CD14-positive monocyte (primary cell): Measurements from ENCODE around the gene ECSIT. TPM values are rescaled to one million over a fixed set of nuclear protein-coding genes. Genes with fewer than 3 reads are reported as not detected.

Experiments used
- DNase-seq, 3 donors: peaks; one replicate each; pipeline ENCODE4 v3.0.0-alpha.2; 2011 to 2022
- H2AFZ ChIP-seq: 2 replicates; pipeline ENCODE4 v1.6.0; 2012; ENCODE audit warnings: mild to moderate bottlenecking, low read depth, low read length, inconsistent platforms; ENCODE audit not compliant: insufficient read depth, poor library complexity, severe bottlenecking
- H3K27ac ChIP-seq, 2 donors: 1 replicate in 1 of 2; 2 replicates in 1 of 2; pipeline ENCODE4 v1.5.1; 2012 to 2013; ENCODE audit warnings: low read length in 2 of 2, control low read depth in 1 of 2, inconsistent platforms in 1 of 2, low read depth in 1 of 2, mild to moderate bottlenecking in 1 of 2
- H3K27me3 ChIP-seq, 2 donors: one replicate each; pipeline versions ENCODE4 v1.6.0 to v1.6.1; 2011 to 2013; ENCODE audit warnings: low read length in 2 of 2; ENCODE audit not compliant: control insufficient read depth in 2 of 2, insufficient read depth in 2 of 2
- H3K36me3 ChIP-seq, 2 donors: replicated peaks in 1 of 2; 1 replicate in 1 of 2; 2 replicates in 1 of 2; pipeline versions ENCODE4 v1.5.1 to v1.6.1; 2012 to 2013; ENCODE audit warnings: low read length in 2 of 2, control low read depth in 1 of 2, inconsistent platforms in 1 of 2, mild to moderate bottlenecking in 1 of 2; ENCODE audit not compliant: insufficient read depth in 2 of 2, control insufficient read depth in 1 of 2
- H3K4me1 ChIP-seq, 2 donors: 1 replicate in 1 of 2; 2 replicates in 1 of 2; pipeline versions ENCODE4 v1.5.1 to v1.6.1; 2012 to 2013; ENCODE audit warnings: low read length in 2 of 2, control low read depth in 1 of 2, inconsistent platforms in 1 of 2, mild to moderate bottlenecking in 1 of 2, moderate library complexity in 1 of 2; ENCODE audit not compliant: insufficient read depth in 2 of 2, control insufficient read depth in 1 of 2
- H3K4me2 ChIP-seq: replicated peaks from 2 replicates; pipeline ENCODE3; 2012; ENCODE audit warnings: low read length, moderate library complexity, mild to moderate bottlenecking; ENCODE audit not compliant: poor library complexity, severe bottlenecking; ENCODE audit errors: extremely low read depth
- H3K4me3 ChIP-seq, 3 experiments: fragments of 200-600 bp in 1 of 3; sonication (generic) in 1 of 3; replicated peaks in 1 of 3; 1 replicate in 2 of 3; 2 replicates in 1 of 3; pipeline ENCODE4 v1.5.1; 2011 to 2013; ENCODE audit warnings: low read length in 3 of 3, mild to moderate bottlenecking in 3 of 3, control low read depth in 2 of 3, low read depth in 2 of 3, inconsistent platforms in 1 of 3, moderate library complexity in 1 of 3
- H3K79me2 ChIP-seq: 2 replicates; pipeline ENCODE4 v1.6.0; 2012; ENCODE audit warnings: mild to moderate bottlenecking, control low read depth, inconsistent platforms, low read length, moderate library complexity; ENCODE audit not compliant: insufficient read depth
- H3K9ac ChIP-seq: 2 replicates; pipeline ENCODE4 v1.6.0; 2017; ENCODE audit warnings: low read length, mild to moderate bottlenecking; ENCODE audit not compliant: insufficient read depth, poor library complexity, severe bottlenecking
- H3K9me3 ChIP-seq, 2 donors: replicated peaks in 1 of 2; 1 replicate in 1 of 2; 2 replicates in 1 of 2; pipeline versions ENCODE4 v1.5.1 to v1.6.1; 2012 to 2013; ENCODE audit warnings: low read length in 2 of 2, control low read depth in 1 of 2; ENCODE audit not compliant: control insufficient read depth in 1 of 2, insufficient read depth in 1 of 2
- H4K20me1 ChIP-seq: 2 replicates; pipeline ENCODE4 v1.6.0; 2012; ENCODE audit warnings: mild to moderate bottlenecking, low read length, control low read depth, moderate library complexity; ENCODE audit not compliant: insufficient read depth
- H3K27ac Mint-ChIP-seq, 7 donors: one replicate each; pipeline ENCODE4 v1.8.0; 2020; ENCODE audit warnings: mild to moderate bottlenecking in 7 of 7, mixed read lengths in 7 of 7, moderate library complexity in 6 of 7, inconsistent platforms in 2 of 7
- H3K27me3 Mint-ChIP-seq, 3 donors: one replicate each; pipeline ENCODE4 v1.8.0; 2021 to 2022; ENCODE audit warnings: low read depth in 3 of 3, mild to moderate bottlenecking in 3 of 3, mixed read lengths in 3 of 3, moderate library complexity in 3 of 3, inconsistent platforms in 1 of 3
- H3K36me3 Mint-ChIP-seq, 2 donors: one replicate each; pipeline ENCODE4 v1.8.0; 2020; ENCODE audit warnings: mixed read lengths in 2 of 2, inconsistent platforms in 1 of 2, mild to moderate bottlenecking in 1 of 2
- H3K4me1 Mint-ChIP-seq: one replicate; pipeline ENCODE4 v1.8.0; 2020; ENCODE audit warnings: mild to moderate bottlenecking, mixed read lengths
- H3K4me3 Mint-ChIP-seq, 2 donors: one replicate each; pipeline ENCODE4 v1.8.0; 2020; ENCODE audit warnings: mild to moderate bottlenecking in 2 of 2, mixed read lengths in 2 of 2, moderate library complexity in 1 of 2
- H3K9me3 Mint-ChIP-seq, 7 donors: one replicate each; pipeline ENCODE4 v1.8.0; 2020 to 2022; ENCODE audit warnings: mixed read lengths in 7 of 7, mild to moderate bottlenecking in 6 of 7, moderate library complexity in 6 of 7, inconsistent platforms in 2 of 7
- CTCF ChIP-seq: fragments of 200-600 bp; IDR thresholded peaks from one replicate; pipeline ENCODE4 v1.8.0; 2022; ENCODE audit warnings: antibody characterized with exemption, mild to moderate bottlenecking
- WGBS: methylation state at CpG from one replicate; pipeline ENCODE4 v1.1.5; 2013; ENCODE audit warnings: missing lambda C conversion rate; ENCODE audit not compliant: insufficient coverage; 5-methylcytosine and 5-hydroxymethylcytosine counted together
- intact Hi-C, 2 donors: fragments of 100-400 bp; cut with micrococcal nuclease; formaldehyde crosslinking; loops; one replicate each; pipeline versions ENCODE4 v1.15.0 to v1.15.1; 2023
- polyA plus RNA-seq, 3 donors: library from polyadenylated mRNA; depleted of rRNA in 1 of 3; unstranded in 2 of 3; stranded (reverse) in 1 of 3; fragments of 300-500 nt in 2 of 3; fragments of >200 nt in 1 of 3; fragmentation: Illumina TruSeq in 2 of 3; gene quantifications; 1 replicate in 2 of 3; 2 replicates in 1 of 3; pipeline ENCODE4 v1.2.3, GENCODE V29; 2012 to 2021

Gene ECSIT
- polyA plus RNA-seq, 3 donors, result 26.4 to 31.6 (median 28.3) TPM

DNA sequence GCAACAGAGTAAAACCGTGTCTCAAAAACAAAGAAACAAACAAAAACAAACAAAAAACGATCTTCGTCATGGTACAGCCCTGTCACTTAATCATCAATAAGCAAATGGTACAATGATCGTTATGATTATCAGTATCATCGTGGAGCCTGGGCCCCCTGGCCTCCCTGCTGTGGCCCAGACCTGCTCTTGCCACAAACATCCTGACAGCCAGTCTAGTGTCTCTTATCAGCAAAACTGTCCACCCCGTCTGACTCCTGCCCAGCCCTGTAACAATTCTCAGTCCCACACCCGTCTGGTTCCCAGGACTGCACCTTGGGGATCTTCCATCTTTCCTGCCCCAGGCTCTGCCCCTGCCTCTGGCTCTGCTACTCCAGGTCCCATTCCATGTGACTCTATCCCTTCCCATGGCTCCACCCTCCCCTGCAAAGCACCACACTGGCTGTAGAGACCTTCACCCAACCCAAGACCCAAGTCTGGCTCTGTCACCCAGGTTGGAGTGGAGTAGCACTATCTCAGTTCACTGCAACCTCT, 29.0 kb downstream of the ECSIT start:
- no peak overlapping the region for H3K4me3 Mint-ChIP-seq
- H3K27ac Mint-ChIP-seq, result peak overlapping the region in 2 of 7 donors; percentile 0 to 19
- Histone ChIP-seq H3K79me2 (no peaks in the 10 kb centered on the region), H3K36me3 (peaks cover 16 to 19% of the 10 kb centered on the region in 2 donors), H3K9ac (no peak overlapping the region), H3K27me3 (no peaks in the 10 kb centered on the region), H4K20me1 (no peaks in the 10 kb centered on the region), H3K4me2 (no peak overlapping the region), H3K4me1 (peaks cover 5 to 6% of the 10 kb centered on the region in 2 donors), H3K27ac (no peak overlapping the region), H3K9me3 (no peaks in the 10 kb centered on the region), H3K4me3 (no peak overlapping the region), H2AFZ (no peak overlapping the region)
- DNase-seq, result no peak
- intact Hi-C loops, result no loop called here
- H3K9me3 Mint-ChIP-seq, result no peaks in the 10 kb centered on the region
- WGBS, result 94% methylated on average over 6 of the region's 7 CpGs
- H3K27me3 Mint-ChIP-seq, result peaks cover 0 to 3% (median 0%) of the 10 kb centered on the region in 3 donors
- no peak for TF ChIP-seq CTCF
- H3K4me1 Mint-ChIP-seq, result peaks cover 6% of the 10 kb centered on the region
- peaks cover 23 to 35% of the 10 kb centered on the region in 2 donors for H3K36me3 Mint-ChIP-seq

- Mint-ChIP-seq H3K4me1 (no peaks in the 10 kb centered on the region), H3K27ac (peak overlapping the region in 1 of 7 donors; percentile 83), H3K9me3 (no peaks in the 10 kb centered on the region), H3K4me3 (no peak overlapping the region), H3K27me3 (peaks cover 0 to 3% (median 0%) of the 10 kb centered on the region in 3 donors), H3K36me3 (peaks cover 25 to 39% of the 10 kb centered on the region in 2 donors)
- 100% methylated on average over 1 of the region's 6 CpGs for WGBS
- no peaks in the 10 kb centered on the region for H3K79me2 ChIP-seq
- no peak overlapping the region for H3K4me3 ChIP-seq
- no peaks in the 10 kb centered on the region for H4K20me1 ChIP-seq
- no peaks in the 10 kb centered on the region for H3K9me3 ChIP-seq
- no peak overlapping the region for H3K9ac ChIP-seq
- H3K4me2 ChIP-seq, result no peak overlapping the region
- intact Hi-C loops, result no loop called here
- no peak for DNase-seq
- H3K36me3 ChIP-seq, result peaks cover 20 to 22% of the 10 kb centered on the region in 2 donors
- no peak overlapping the region for H3K27ac ChIP-seq
- H3K4me1 ChIP-seq, result no peaks in the 10 kb centered on the region
- no peak overlapping the region for H2AFZ ChIP-seq
- H3K27me3 ChIP-seq, result no peaks in the 10 kb centered on the region
- TF ChIP-seq CTCF, result no peak
Observed at GRCh38 chr19:11499220-11499726, 29.7 kb downstream of the ECSIT start.
